ENCODE measurements around the gene ABLIM2.

GRCh38 chr4:8103421-8104390, 54.9 kb downstream of the ABLIM2 start:
- TF ChIP-seq CTCF (IDR thresholded peaks at IDR 0.05) (no peak), POLR2A (IDR thresholded peaks at IDR 0.05) (no peak)
